Measurements from ENCODE around the gene NR2F1-AS1.

Gene NR2F1-AS1

DNA sequence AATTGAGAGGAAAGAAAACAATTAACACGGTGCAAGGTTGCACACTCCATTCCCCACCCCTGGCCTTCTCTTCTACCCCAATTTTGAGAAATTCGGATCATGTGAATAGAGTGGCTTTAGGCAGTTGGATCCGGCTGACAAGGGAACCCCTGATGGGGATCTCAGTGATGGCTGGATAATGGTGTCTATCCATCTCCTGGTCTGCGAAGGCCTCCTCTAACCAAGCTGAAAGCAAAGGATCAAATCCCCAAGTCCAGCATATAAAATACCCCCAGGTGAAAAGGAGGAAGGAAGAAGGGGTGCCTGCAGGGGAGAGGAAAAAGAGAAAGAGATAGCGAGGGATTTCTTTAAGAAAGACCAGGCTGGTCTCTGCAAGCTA is 18.0 kb upstream of the NR2F1-AS1 start:
- no peak overlapping the region for H3K4me3 Mint-ChIP-seq
- peaks cover 8 to 38% of the 10 kb centered on the region in 2 donors for H3K27me3 Mint-ChIP-seq
- H3K9me3 Mint-ChIP-seq: peaks cover under 1 to 10% of the 10 kb centered on the region in 2 donors
- DNase-seq (no peak), ATAC-seq (replicated peaks) (no peak)
- H3K4me1 Mint-ChIP-seq: peaks cover 4 to 22% of the 10 kb centered on the region in 2 donors
- H3K27ac Mint-ChIP-seq: no peak overlapping the region
- H3K36me3 Mint-ChIP-seq: peaks cover 5 to 7% of the 10 kb centered on the region in 2 donors

DNA sequence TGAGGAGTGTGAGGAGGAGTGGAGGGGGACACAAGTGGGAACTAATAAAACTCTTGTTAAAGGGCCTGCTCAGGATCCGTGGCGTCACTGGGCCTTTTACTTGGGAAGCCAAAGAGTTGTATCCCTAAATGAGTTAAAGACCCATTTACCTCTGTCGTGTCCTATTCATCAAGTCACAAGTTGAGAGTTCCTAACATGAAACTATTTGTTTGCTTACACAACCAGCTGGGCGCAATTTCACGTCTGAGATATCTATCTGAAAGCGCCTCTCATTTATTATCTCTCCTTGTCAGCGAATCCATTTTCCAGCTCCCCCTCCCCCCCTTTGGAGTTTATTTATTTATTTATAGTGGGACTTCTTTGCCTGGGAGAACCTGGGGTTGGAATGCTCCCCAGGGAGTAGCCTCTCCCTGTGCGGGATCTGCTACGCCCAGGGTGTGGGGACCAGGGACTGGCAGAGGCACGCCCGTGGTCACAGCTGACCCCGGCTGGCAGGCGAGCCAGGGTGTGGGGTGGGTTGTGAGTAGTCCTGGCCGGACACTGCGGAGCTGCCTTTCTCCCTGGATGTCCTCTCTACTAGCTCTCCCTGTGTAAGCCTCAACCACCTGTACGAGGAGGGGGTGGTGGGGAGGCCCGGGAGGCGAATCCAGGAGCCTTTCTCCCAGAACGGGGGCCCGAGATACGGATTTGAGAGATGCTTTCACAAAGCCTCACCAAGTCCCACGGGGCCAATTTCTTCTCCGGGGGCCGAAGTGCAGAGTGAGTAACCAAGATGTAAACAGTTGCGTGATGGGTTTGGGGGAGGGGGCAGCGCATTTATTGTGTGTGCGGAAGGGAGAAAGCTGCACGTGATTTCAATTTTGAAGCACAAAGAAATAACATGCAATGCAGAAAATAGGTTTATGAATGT is 17.3 kb upstream of the NR2F1-AS1 start:
- H3K27ac Mint-ChIP-seq: no peak overlapping the region
- no peak for DNase-seq

GRCh38 chr5:93596676-93597490 is 15.9 kb upstream of the NR2F1-AS1 start:
- Mint-ChIP-seq H3K27me3 (peaks cover under 1 to 51% of the 10 kb centered on the region in 2 donors), H3K9me3 (peaks cover 4 to 12% of the 10 kb centered on the region in 2 donors), H3K4me1 (peaks cover 4 to 17% of the 10 kb centered on the region in 2 donors), H3K4me3 (no peak overlapping the region), H3K36me3 (peaks cover 3% of the 10 kb centered on the region in 2 donors), H3K27ac (peak overlapping the region; percentile 51)
- no peak for DNase-seq
- peak in 1 of 2 donors; percentile 38 for ATAC-seq (replicated peaks)

More for the DNA sequence above, 17.3 kb upstream of the NR2F1-AS1 start:
- no peak overlapping the region for H3K4me3 Mint-ChIP-seq
- peaks cover 4 to 17% of the 10 kb centered on the region in 2 donors for H3K4me1 Mint-ChIP-seq
- H3K9me3 Mint-ChIP-seq: peaks cover 4 to 12% of the 10 kb centered on the region in 2 donors
- H3K36me3 Mint-ChIP-seq: peaks cover 3% of the 10 kb centered on the region in 2 donors
- ATAC-seq (replicated peaks): no peak
- peaks cover 2 to 39% of the 10 kb centered on the region in 2 donors for H3K27me3 Mint-ChIP-seq

DNA sequence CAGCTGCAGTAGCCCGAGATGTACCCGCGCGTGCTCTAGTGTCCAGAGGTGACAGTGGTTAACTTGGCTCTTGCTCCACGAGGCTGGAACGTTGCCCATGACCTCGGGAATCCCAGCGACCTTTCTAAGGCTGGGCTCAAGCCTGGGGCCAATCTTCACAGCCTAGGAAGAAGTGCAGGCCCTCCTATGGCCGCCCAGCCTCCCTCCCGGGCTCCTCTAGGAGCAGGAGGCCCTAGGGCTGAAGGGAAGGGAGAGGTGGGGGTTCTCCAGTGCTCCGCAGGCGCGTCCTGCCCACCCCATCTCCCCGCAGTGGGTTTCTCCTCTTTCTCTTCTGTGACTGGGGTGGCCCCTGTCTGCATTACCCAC is 15.3 kb upstream of the NR2F1-AS1 start:
- no peak overlapping the region for H3K4me3 Mint-ChIP-seq
- ATAC-seq (replicated peaks) (no peak), DNase-seq (no peak)
- peak overlapping the region; percentile 51 for H3K27ac Mint-ChIP-seq
- peaks cover 4 to 12% of the 10 kb centered on the region in 2 donors for H3K9me3 Mint-ChIP-seq
- H3K27me3 Mint-ChIP-seq: peaks cover 7 to 56% of the 10 kb centered on the region in 2 donors
- H3K4me1 Mint-ChIP-seq: peaks cover 2 to 17% of the 10 kb centered on the region in 2 donors
- H3K36me3 Mint-ChIP-seq: peaks cover 3% of the 10 kb centered on the region in 2 donors

- Mint-ChIP-seq H3K4me1 (peaks cover 2 to 17% of the 10 kb centered on the region in 2 donors), H3K36me3 (peaks cover 3% of the 10 kb centered on the region in 2 donors), H3K9me3 (peaks cover 4 to 12% of the 10 kb centered on the region in 2 donors), H3K27ac (peak overlapping the region; percentile 87), H3K4me3 (peak overlapping the region; percentile 25 to 36), H3K27me3 (peaks cover 8 to 59% of the 10 kb centered on the region in 2 donors)
- DNase-seq (no peak), ATAC-seq (replicated peaks) (no peak)
These were observed 14.6 kb upstream of the NR2F1-AS1 start for GRCh38 chr5:93595420-93596147.

- Mint-ChIP-seq H3K4me3 (peak overlapping the region; percentile 25 to 36), H3K27ac (peak overlapping the region; percentile 87), H3K27me3 (peaks cover 15 to 62% of the 10 kb centered on the region in 2 donors), H3K9me3 (peaks cover 4 to 12% of the 10 kb centered on the region in 2 donors), H3K4me1 (peaks cover 2 to 17% of the 10 kb centered on the region in 2 donors), H3K36me3 (peaks cover 3% of the 10 kb centered on the region in 2 donors)
- ATAC-seq (replicated peaks) (no peak), DNase-seq (no peak)
These were observed 13.8 kb upstream of the NR2F1-AS1 start for GRCh38 chr5:93594591-93595419.

GRCh38 chr5:93593476-93594131 is 12.6 kb upstream of the NR2F1-AS1 start:
- H3K9me3 Mint-ChIP-seq: peaks cover 7 to 15% of the 10 kb centered on the region in 2 donors
- H3K4me1 Mint-ChIP-seq: peaks cover 4 to 22% of the 10 kb centered on the region in 2 donors
- H3K4me3 Mint-ChIP-seq: peak overlapping the region in 1 of 2 donors; percentile 23
- H3K36me3 Mint-ChIP-seq: peaks cover 6 to 7% of the 10 kb centered on the region in 2 donors
- ATAC-seq (replicated peaks) (no peak), DNase-seq (no peak)
- peak overlapping the region; percentile 10 for H3K27ac Mint-ChIP-seq
- H3K27me3 Mint-ChIP-seq: peaks cover 27 to 72% of the 10 kb centered on the region in 2 donors

DNA sequence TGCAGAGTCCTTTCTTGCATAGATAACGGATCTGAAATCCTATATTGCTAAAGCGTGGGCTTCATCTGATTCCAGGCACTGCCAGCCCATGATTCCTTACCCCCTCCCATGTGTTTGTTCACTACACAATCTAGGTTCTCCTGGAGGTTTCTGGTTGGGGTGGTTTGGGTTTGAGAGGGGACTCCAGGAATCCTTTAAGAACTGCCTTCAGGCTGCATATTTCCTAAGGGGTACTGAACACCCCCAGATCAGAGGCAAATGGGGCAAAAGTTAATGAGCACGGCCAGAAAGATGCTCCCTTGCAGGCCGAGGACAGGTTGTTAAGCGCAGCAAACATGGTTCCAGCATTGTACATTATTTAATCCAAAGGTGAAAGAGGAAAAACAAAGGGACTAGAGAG is 11.9 kb upstream of the NR2F1-AS1 start:
- ATAC-seq (replicated peaks): no peak
- Mint-ChIP-seq H3K27me3 (peaks cover 34 to 78% of the 10 kb centered on the region in 2 donors), H3K9me3 (peaks cover 8 to 16% of the 10 kb centered on the region in 2 donors), H3K4me3 (no peak overlapping the region), H3K4me1 (peaks cover 7 to 24% of the 10 kb centered on the region in 2 donors), H3K36me3 (peaks cover 8 to 11% of the 10 kb centered on the region in 2 donors), H3K27ac (no peak overlapping the region)
- no peak for DNase-seq

DNA sequence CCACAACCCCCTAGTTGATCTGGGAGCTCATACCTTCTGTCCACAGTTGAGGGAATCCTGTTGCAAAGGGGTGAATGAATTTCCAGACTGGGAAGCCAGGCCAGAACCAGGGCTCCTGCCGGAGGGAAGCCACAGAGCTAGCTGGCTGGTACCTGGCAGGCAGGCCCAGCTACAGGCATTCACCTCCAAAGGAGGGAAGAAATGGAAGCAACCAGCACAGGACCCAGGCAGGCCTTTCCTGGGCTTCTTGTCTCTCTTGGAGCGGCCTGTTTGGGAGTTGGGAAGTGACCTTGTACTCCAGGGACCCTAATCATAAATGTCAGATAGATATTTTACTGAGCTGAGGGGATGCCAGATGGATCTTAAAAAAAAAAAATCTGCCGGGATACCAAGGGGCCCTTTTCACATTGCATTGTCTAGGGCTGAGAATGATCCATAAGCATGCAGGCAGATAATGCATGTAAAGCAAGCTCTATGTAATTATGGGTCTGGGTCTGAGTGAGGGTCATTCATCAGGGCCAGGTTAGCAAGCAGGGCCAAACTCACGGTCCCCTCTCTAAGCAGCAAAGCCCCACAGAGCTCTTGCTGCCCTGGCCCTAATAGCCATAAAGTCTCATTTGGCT is 10.4 kb upstream of the NR2F1-AS1 start:
- H3K4me3 Mint-ChIP-seq: no peak overlapping the region
- peaks cover 12 to 28% of the 10 kb centered on the region in 2 donors for H3K4me1 Mint-ChIP-seq
- peaks cover 11 to 13% of the 10 kb centered on the region in 2 donors for H3K36me3 Mint-ChIP-seq
- peaks cover 8 to 14% of the 10 kb centered on the region in 2 donors for H3K9me3 Mint-ChIP-seq
- no peak overlapping the region for H3K27ac Mint-ChIP-seq
- ATAC-seq (replicated peaks) (no peak), DNase-seq (no peak)
- peaks cover 41 to 73% of the 10 kb centered on the region in 2 donors for H3K27me3 Mint-ChIP-seq

DNA sequence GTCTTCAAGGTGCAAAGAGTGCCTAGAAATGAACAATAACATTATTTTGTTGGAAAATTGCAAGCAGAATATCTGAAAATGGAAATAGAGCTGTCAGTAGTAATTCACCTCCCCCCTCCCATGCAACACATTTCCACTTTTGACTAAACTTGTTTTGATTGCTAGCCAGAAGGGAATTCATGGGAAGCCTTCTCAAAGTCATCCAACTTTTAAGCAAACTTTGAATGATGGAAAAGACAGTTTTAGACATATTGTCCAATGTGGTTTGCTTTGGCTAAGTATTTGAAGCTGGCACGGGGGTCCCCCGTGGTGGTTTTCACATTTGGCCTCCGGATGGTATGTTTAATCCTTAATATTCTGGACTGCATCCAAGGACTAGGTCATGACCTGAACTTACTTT is 9.5 kb upstream of the NR2F1-AS1 start:
- peaks cover 11 to 13% of the 10 kb centered on the region in 2 donors for H3K36me3 Mint-ChIP-seq
- peaks cover 8 to 12% of the 10 kb centered on the region in 2 donors for H3K9me3 Mint-ChIP-seq
- H3K4me3 Mint-ChIP-seq: no peak overlapping the region
- H3K27me3 Mint-ChIP-seq: peaks cover 49 to 71% of the 10 kb centered on the region in 2 donors
- peaks cover 15 to 25% of the 10 kb centered on the region in 2 donors for H3K4me1 Mint-ChIP-seq
- no peak overlapping the region for H3K27ac Mint-ChIP-seq
- no peak for DNase-seq
- ATAC-seq (replicated peaks): no peak

DNA sequence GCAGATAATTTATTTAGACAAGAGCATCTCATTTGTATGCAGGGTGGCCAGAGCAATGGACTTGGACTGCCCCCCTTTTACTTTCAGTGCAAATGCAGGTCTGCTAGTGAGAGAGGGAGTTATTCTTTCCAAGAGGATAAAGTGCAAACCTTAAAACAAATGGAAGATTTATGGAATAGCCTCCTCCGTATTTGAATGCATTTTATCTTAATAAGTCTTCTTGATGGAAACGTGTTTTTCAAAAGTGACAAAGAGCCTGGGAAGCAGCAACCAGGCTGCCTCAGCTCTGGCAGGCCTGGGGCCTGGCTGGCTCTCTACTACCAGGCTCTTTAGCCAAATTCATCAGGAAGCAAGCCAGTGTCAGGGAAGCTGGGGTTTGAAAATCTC is 8.8 kb upstream of the NR2F1-AS1 start:
- H3K4me1 Mint-ChIP-seq: peaks cover 15 to 23% of the 10 kb centered on the region in 2 donors
- H3K9me3 Mint-ChIP-seq: peaks cover 8 to 12% of the 10 kb centered on the region in 2 donors
- H3K27me3 Mint-ChIP-seq: peaks cover 51 to 65% of the 10 kb centered on the region in 2 donors

GRCh38 chr5:93589152-93589828 is 8.3 kb upstream of the NR2F1-AS1 start:
- Mint-ChIP-seq H3K27me3 (peaks cover 51 to 61% of the 10 kb centered on the region in 2 donors), H3K4me3 (no peak overlapping the region), H3K27ac (peak overlapping the region; percentile 90), H3K4me1 (peaks cover 15 to 23% of the 10 kb centered on the region in 2 donors), H3K9me3 (peaks cover 8% of the 10 kb centered on the region in 2 donors), H3K36me3 (peaks cover 8 to 13% of the 10 kb centered on the region in 2 donors)
- DNase-seq (no peak), ATAC-seq (replicated peaks) (no peak)

More for the DNA sequence above, 8.8 kb upstream of the NR2F1-AS1 start:
- no peak overlapping the region for H3K27ac Mint-ChIP-seq
- DNase-seq: no peak
- peaks cover 8 to 13% of the 10 kb centered on the region in 2 donors for H3K36me3 Mint-ChIP-seq
- no peak overlapping the region for H3K4me3 Mint-ChIP-seq
- ATAC-seq (replicated peaks): no peak

Data from stimulated activated naive B cell treated with anti-CD40 and anti-IgM and Interleukin-4, amounts not matched to agents 10 μg/mL and 1 μg/mL and 100 μg/mL, for 72 hours (primary cell).